ENCODE data around the gene EYA4.

The EYA4 gene

DNA sequence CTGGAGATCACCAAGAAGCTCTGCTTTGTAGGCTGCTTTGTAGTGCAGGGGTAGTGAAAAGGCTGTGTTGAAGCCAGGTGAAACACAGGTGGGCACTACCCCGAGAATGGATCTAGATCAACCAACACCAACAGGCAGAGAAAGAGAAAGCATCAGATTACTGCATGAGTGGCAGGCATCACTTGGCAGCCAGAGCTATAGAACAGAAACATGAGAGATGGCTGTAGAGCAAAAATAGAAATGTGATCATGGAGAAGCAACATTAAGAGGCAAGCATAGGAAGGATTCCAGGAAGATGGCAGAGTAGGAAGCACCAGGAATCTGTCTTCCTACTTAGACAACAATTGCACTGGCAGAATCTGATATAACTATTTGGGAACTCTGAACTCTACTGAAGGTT lies 336.7 kb downstream of the EYA4 start:
- no peak for DNase-seq (ENCODE audit: low read depth in 2 of 2)

Data from stimulated activated CD8-positive, alpha-beta memory T cell treated with anti-CD3 and anti-CD28 coated beads, Interleukin-7, amount 100 ng/mL, for 4 hours (primary cell).